Measurements from ENCODE around the gene ANGPTL3.

Gene ANGPTL3

GRCh38 chr1:62628506-62628905 lies 31.2 kb downstream of the ANGPTL3 start:
- no peaks in the 10 kb centered on the region for H3K9me3 ChIP-seq (replicated peaks; ENCODE audit: low read length)
- H3K9ac ChIP-seq (ENCODE audit: low read depth, low read length): no peak overlapping the region
- no peaks in the 10 kb centered on the region for H3K27me3 ChIP-seq (ENCODE audit: control insufficient read depth, insufficient read depth, low read length)
- no peaks in the 10 kb centered on the region for H3K4me1 ChIP-seq (ENCODE audit: control insufficient read depth, insufficient read depth, low read length)
- peaks cover 42% of the 10 kb centered on the region for H3K36me3 ChIP-seq (ENCODE audit: insufficient read depth, low read length)
- H3K4me3 ChIP-seq (ENCODE audit: low read length): no peak overlapping the region
- H3K4me2 ChIP-seq (ENCODE audit: low read length): no peak overlapping the region

- Histone ChIP-seq H3K9ac (ENCODE audit: low read depth, low read length) (no peak overlapping the region), H3K4me2 (ENCODE audit: low read length) (no peak overlapping the region), H3K9me3 (replicated peaks; ENCODE audit: low read length) (no peaks in the 10 kb centered on the region), H3K36me3 (ENCODE audit: insufficient read depth, low read length) (peaks cover 36% of the 10 kb centered on the region), H3K27me3 (ENCODE audit: control insufficient read depth, insufficient read depth, low read length) (no peaks in the 10 kb centered on the region), H3K4me1 (ENCODE audit: control insufficient read depth, insufficient read depth, low read length) (no peaks in the 10 kb centered on the region), H3K4me3 (ENCODE audit: low read length) (no peak overlapping the region)
Observed at GRCh38 chr1:62637392-62638105, 40.2 kb downstream of the ANGPTL3 start.

DNA sequence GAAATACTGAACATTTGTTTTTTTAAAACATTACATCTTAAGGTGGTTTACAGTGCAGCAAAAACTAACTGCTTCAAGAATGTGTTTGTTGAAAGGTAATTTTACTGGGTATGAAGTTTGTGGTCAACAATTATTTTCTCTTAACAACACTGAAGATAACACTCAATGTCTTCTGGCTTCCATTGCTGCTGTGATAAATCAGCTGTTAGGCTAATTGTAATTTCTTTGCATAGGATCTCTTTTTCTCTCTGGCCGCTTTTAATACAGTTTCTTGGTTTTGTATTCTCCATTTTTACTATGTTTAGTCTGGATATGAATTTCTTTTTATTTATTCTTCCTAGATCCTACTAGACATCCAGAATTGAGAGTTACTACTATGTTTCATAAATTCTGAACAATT lies 46.0 kb downstream of the ANGPTL3 start:
- H3K27me3 ChIP-seq (ENCODE audit: control insufficient read depth, insufficient read depth, low read length): no peaks in the 10 kb centered on the region
- no peak overlapping the region for H3K9ac ChIP-seq (ENCODE audit: low read depth, low read length)
- H3K4me3 ChIP-seq (ENCODE audit: low read length): no peak overlapping the region
- H3K4me1 ChIP-seq (ENCODE audit: control insufficient read depth, insufficient read depth, low read length): no peaks in the 10 kb centered on the region
- H3K36me3 ChIP-seq (ENCODE audit: insufficient read depth, low read length): peaks cover 51% of the 10 kb centered on the region
- no peaks in the 10 kb centered on the region for H3K9me3 ChIP-seq (replicated peaks; ENCODE audit: low read length)
- H3K4me2 ChIP-seq (ENCODE audit: low read length): no peak overlapping the region

DNA sequence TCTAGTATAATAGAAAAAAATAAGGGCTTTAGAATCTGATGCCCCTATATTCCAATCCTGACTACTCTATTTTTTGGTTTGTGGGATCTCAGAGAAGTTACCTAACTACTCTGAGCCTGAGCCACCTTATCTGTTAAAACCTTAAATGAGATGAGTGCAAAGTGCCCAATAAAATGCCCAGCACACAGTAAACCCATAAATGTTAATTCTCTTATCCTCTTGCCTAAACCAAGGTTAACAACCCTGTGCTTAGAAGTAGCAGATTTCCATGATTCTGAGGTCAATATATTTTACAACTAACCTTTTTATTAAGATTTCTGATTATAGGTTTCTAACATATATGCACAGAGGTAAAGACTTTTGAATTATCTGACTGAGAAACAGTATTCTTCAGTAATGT lies 55.1 kb downstream of the ANGPTL3 start:
- no peaks in the 10 kb centered on the region for H3K9me3 ChIP-seq (replicated peaks; ENCODE audit: low read length)
- H3K27me3 ChIP-seq (ENCODE audit: control insufficient read depth, insufficient read depth, low read length): no peaks in the 10 kb centered on the region
- no peak overlapping the region for H3K4me2 ChIP-seq (ENCODE audit: low read length)
- no peak overlapping the region for H3K4me3 ChIP-seq (ENCODE audit: low read length)
- H3K4me1 ChIP-seq (ENCODE audit: control insufficient read depth, insufficient read depth, low read length): no peaks in the 10 kb centered on the region
- H3K9ac ChIP-seq (ENCODE audit: low read depth, low read length): no peak overlapping the region
- peaks cover 22% of the 10 kb centered on the region for H3K36me3 ChIP-seq (ENCODE audit: insufficient read depth, low read length)

DNA sequence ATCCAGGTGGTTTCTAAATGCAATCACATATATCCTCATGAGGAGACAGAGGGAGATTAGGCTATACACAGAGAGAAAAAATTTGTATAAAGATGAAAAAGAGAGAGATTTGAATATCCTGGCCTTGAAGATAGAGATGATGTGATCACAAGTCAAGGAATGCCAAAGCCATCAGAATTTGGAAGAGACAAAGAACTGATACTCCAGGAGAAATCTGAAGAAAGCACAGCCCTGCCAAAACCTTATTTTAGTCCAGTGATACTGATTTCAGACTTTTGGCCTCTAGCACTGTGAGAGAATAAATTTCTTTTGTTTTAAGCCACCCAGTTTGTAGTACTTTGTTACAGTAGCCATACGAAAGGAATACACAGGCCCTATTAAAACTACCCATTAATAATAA lies 57.4 kb downstream of the ANGPTL3 start:
- Histone ChIP-seq H3K27me3 (ENCODE audit: control insufficient read depth, insufficient read depth, low read length) (no peaks in the 10 kb centered on the region), H3K4me3 (ENCODE audit: low read length) (no peak overlapping the region), H3K9me3 (replicated peaks; ENCODE audit: low read length) (no peaks in the 10 kb centered on the region), H3K4me2 (ENCODE audit: low read length) (no peak overlapping the region), H3K4me1 (ENCODE audit: control insufficient read depth, insufficient read depth, low read length) (no peaks in the 10 kb centered on the region), H3K9ac (ENCODE audit: low read depth, low read length) (no peak overlapping the region), H3K36me3 (ENCODE audit: insufficient read depth, low read length) (peaks cover 20% of the 10 kb centered on the region)

All from skeletal muscle satellite cell (primary cell).